OCI-LY3 (cell line): ENCODE results near the gene ADAMTS7.
A peak's percentile ranks its signal among the peaks of the same experiment; 100 is the strongest.
"Not testable (repeated sequence)": the region's sequence is repeated elsewhere in the genome, so short reads cannot be mapped to it uniquely, and the experiment has no call there.

Experiments
- H2AFZ ChIP-seq: fragments of 200-600, 300-600 bp; shearing (Covaris generic); 2 replicates; pipeline ENCODE4 v1.6.0; 2014; ENCODE audit warnings: antibody characterized with exemption, low read depth, low read length
- H3K27ac ChIP-seq: fragments of 200-600, 300-600 bp; sonication (generic); 2 replicates; pipeline ENCODE4 v1.5.1; 2014; ENCODE audit warnings: mild to moderate bottlenecking, low read length, moderate library complexity, mixed read lengths
- H3K27me3 ChIP-seq: fragments of 200-600, 300-600 bp; sonication (generic); 2 replicates; pipeline ENCODE4 v1.6.1; 2014; ENCODE audit warnings: low read depth, low read length, mixed read lengths
- H3K36me3 ChIP-seq: fragments of 200-600, 300-600 bp; sonication (generic); replicated peaks from 2 replicates; pipeline ENCODE3; 2014; ENCODE audit warnings: low read depth, low read length, mixed read lengths
- H3K4me1 ChIP-seq: fragments of 300-600, 200-600 bp; sonication (generic); 2 replicates; pipeline ENCODE4 v1.6.1; 2014; ENCODE audit warnings: low read length, mixed read lengths
- H3K4me2 ChIP-seq: fragments of 200-600, 300-600 bp; sonication (generic); 2 replicates; pipeline ENCODE4 v1.6.1; 2014; ENCODE audit warnings: low read length, mixed read lengths
- H3K4me3 ChIP-seq: fragments of 300-600, 200-600 bp; sonication (generic); 2 replicates; pipeline ENCODE4 v1.5.1; 2014; ENCODE audit warnings: antibody characterized with exemption, mild to moderate bottlenecking, low read length, moderate library complexity
- H3K79me2 ChIP-seq: fragments of 300-600, 200-600 bp; shearing (Covaris generic); 2 replicates; pipeline ENCODE4 v1.6.1; 2014; ENCODE audit warnings: mild to moderate bottlenecking, low read length, mixed read lengths
- H3K9ac ChIP-seq: fragments of 300-600, 200-600 bp; shearing (Covaris generic); 2 replicates; pipeline ENCODE4 v1.6.0; 2014; ENCODE audit warnings: mild to moderate bottlenecking, low read length, moderate library complexity
- H3K9me3 ChIP-seq: fragments of 200-600, 300-600 bp; shearing (Covaris generic); 2 replicates; pipeline ENCODE4 v1.6.1; 2014; ENCODE audit warnings: low read length, mixed read lengths; ENCODE audit not compliant: insufficient read depth
- H4K20me1 ChIP-seq: fragments of 200-600, 300-600 bp; sonication (generic); 2 replicates; pipeline ENCODE4 v1.6.1; 2016; ENCODE audit warnings: low read length, mixed read lengths; ENCODE audit not compliant: insufficient read depth
- CTCF ChIP-seq: fragments of 200-600, 300-600 bp; sonication (generic); IDR thresholded peaks from 2 replicates; pipeline ENCODE4 v1.5.1; 2014; ENCODE audit warnings: antibody characterized with exemption, low read length, low read depth
- EZH2phosphoT487 ChIP-seq: fragments of 200-600 bp; shearing (Covaris generic); IDR thresholded peaks from 2 replicates; pipeline ENCODE4 v1.6.1; 2018; ENCODE audit warnings: antibody characterized with exemption, mixed run types, low read depth

The ADAMTS7 gene

GRCh38 chr15:78853500-78853899 lies 42.2 kb upstream of the ADAMTS7 start:
- no peak overlapping the region for H3K9ac ChIP-seq
- H3K36me3 ChIP-seq: no peaks in the 10 kb centered on the region
- no peak overlapping the region for H3K27ac ChIP-seq
- H3K4me2 ChIP-seq: no peak overlapping the region
- no peaks in the 10 kb centered on the region for H4K20me1 ChIP-seq
- TF ChIP-seq EZH2phosphoT487 (no peak), CTCF (no peak)
- no peaks in the 10 kb centered on the region for H3K9me3 ChIP-seq
- H3K4me3 ChIP-seq: no peak overlapping the region
- no peak overlapping the region for H2AFZ ChIP-seq
- no peaks in the 10 kb centered on the region for H3K79me2 ChIP-seq
- H3K4me1 ChIP-seq: no peaks in the 10 kb centered on the region
- no peaks in the 10 kb centered on the region for H3K27me3 ChIP-seq

GRCh38 chr15:78850941-78851755 lies 39.9 kb upstream of the ADAMTS7 start:
- no peaks in the 10 kb centered on the region for H3K9me3 ChIP-seq
- no peaks in the 10 kb centered on the region for H4K20me1 ChIP-seq
- TF ChIP-seq EZH2phosphoT487: no peak
- no peak for TF ChIP-seq CTCF
- no peaks in the 10 kb centered on the region for H3K4me1 ChIP-seq
- H3K27ac ChIP-seq: no peak overlapping the region
- H3K27me3 ChIP-seq: no peaks in the 10 kb centered on the region
- H3K36me3 ChIP-seq: no peaks in the 10 kb centered on the region
- no peak overlapping the region for H3K4me3 ChIP-seq
- no peak overlapping the region for H3K4me2 ChIP-seq
- H3K79me2 ChIP-seq: no peaks in the 10 kb centered on the region
- 0 out of 2 replicates have a peak overlapping the region, but pooled peaks have one; percentile 7 for H2AFZ ChIP-seq
- H3K9ac ChIP-seq: no peak overlapping the region

- H3K9ac ChIP-seq: no peak overlapping the region
- H3K4me1 ChIP-seq: no peaks in the 10 kb centered on the region
- no peak overlapping the region for H3K4me3 ChIP-seq
- H3K9me3 ChIP-seq: no peaks in the 10 kb centered on the region
- no peaks in the 10 kb centered on the region for H4K20me1 ChIP-seq
- H3K27ac ChIP-seq: no peak overlapping the region
- H3K27me3 ChIP-seq: no peaks in the 10 kb centered on the region
- H3K36me3 ChIP-seq: no peaks in the 10 kb centered on the region
- no peak overlapping the region for H2AFZ ChIP-seq
- TF ChIP-seq CTCF (no peak), EZH2phosphoT487 (no peak)
- H3K79me2 ChIP-seq: no peaks in the 10 kb centered on the region
- no peak overlapping the region for H3K4me2 ChIP-seq
These were observed 39.1 kb upstream of the ADAMTS7 start for GRCh38 chr15:78850352-78850751.

- H3K27ac ChIP-seq, H2AFZ ChIP-seq, H3K9me3 ChIP-seq, H4K20me1 ChIP-seq, H3K79me2 ChIP-seq, H3K36me3 ChIP-seq, H3K27me3 ChIP-seq, H3K9ac ChIP-seq, H3K4me2 ChIP-seq, H3K4me3 ChIP-seq: not testable (repeated sequence)
- H3K4me1 ChIP-seq: peaks cover 12% of the 10 kb centered on the region
These were observed 36.2 kb upstream of the ADAMTS7 start for GRCh38 chr15:78847387-78847906.

GRCh38 chr15:78846906-78847305 lies 35.6 kb upstream of the ADAMTS7 start:
- H3K4me3 ChIP-seq, H3K27me3 ChIP-seq, H3K79me2 ChIP-seq, H3K4me2 ChIP-seq, H3K36me3 ChIP-seq, H3K9me3 ChIP-seq, H3K9ac ChIP-seq, H4K20me1 ChIP-seq, H2AFZ ChIP-seq, H3K27ac ChIP-seq: not testable (repeated sequence)
- H3K4me1 ChIP-seq: peaks cover 17% of the 10 kb centered on the region
